Measurements from ENCODE around the gene CBLN4. TPM values are rescaled to one million over a fixed set of nuclear protein-coding genes. Genes with fewer than 3 reads are reported as not detected.
A peak's percentile ranks its signal among the peaks of the same experiment; 100 is the strongest.

CBLN4 gene
- total and polyA plus RNA-seq, 9 of the 15 experiments (the other 6 are each of a cell fraction or from before 2014, with no cell fraction given): not detected

DNA sequence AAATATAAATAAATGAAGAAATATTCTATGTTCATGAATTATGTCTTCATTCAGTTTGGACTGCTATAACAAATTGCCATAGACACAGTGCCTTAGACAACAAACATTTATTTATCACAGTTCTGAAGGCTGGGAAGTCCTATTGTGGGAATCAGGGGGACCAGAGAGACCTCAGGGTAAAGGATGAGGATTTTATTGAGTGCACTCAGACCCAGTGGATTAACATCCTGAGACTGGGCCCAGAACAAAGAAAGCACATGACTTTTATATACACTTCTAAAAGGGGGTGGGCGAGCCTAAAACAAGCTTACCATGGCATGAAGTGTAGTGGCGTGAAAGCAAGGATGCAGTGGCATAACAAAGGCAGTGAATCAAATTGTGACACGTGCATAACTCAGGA lies 26.9 kb upstream of the CBLN4 start:
- Histone ChIP-seq H4K20me1 (replicated peaks; ENCODE audit: control insufficient read depth, insufficient read depth, low read length) (no peaks in the 10 kb centered on the region), H3K36me3 (ENCODE audit: control insufficient read depth, insufficient read depth, low read length) (no peaks in the 10 kb centered on the region), H3K9me3 (replicated peaks; ENCODE audit: control insufficient read depth, insufficient read depth, low read depth, low read length) (no peaks in the 10 kb centered on the region; the same call in 1 of the 2 replicates), H3K79me2 (ENCODE audit: control insufficient read depth, insufficient read depth, low read length) (no peaks in the 10 kb centered on the region), H3K4me3 (no peak overlapping the region), H3K9me1 (ENCODE audit: control insufficient read depth, insufficient read depth, low read length) (no peaks in the 10 kb centered on the region), H3K27me3 (ENCODE audit: control insufficient read depth in 2 of 2, insufficient read depth in 2 of 2, low read length in 2 of 2) (no peaks in the 10 kb centered on the region), H3K4me1 (replicated peaks in 1 of 2; ENCODE audit: control insufficient read depth in 2 of 2, insufficient read depth in 2 of 2, low read length in 2 of 2) (no peaks in the 10 kb centered on the region), H2AFZ (ENCODE audit: low read depth, low read length) (no peak overlapping the region), H3K9ac (ENCODE audit: insufficient read depth in 1 of 2, low read depth in 2 of 2, low read length in 2 of 2) (no peak overlapping the region), H3K27ac (ENCODE audit: extremely low read depth, low read depth, low read length) (no peak overlapping the region), H3K4me2 (ENCODE audit: insufficient read depth, low read length) (no peak overlapping the region)
- DNase-seq (ENCODE audit: extremely low read depth in 1 of 4, low spot score in 3 of 4) (peak in 1 of 4 experiments; percentile 12), ATAC-seq (no peak), FAIRE-seq (no peak)
- in situ Hi-C loops (cut with MboI) (no loop called here), intact Hi-C loops (cut with micrococcal nuclease) (no loop called here)
- POLR2A ChIA-PET: no interaction called here
- CTCF ChIA-PET (ENCODE audit: low intra/inter-chr PET ratio): no interaction called here
- 0% methylated on average over 3 of the region's 3 CpGs for WGBS (ENCODE audit: insufficient coverage, low coverage, missing lambda C conversion rate)
- peak; percentile 74; the same call in 1 of the 2 replicates for TF ChIP-seq CBX1 (IDR thresholded peaks at IDR 0.05; ENCODE audit: low read depth)
- TF ChIP-seq CBX5 (IDR thresholded peaks at IDR 0.05; ENCODE audit: borderline replicate concordance, low read depth): peak; percentile 88
- TF ChIP-seq, protein P1, sequence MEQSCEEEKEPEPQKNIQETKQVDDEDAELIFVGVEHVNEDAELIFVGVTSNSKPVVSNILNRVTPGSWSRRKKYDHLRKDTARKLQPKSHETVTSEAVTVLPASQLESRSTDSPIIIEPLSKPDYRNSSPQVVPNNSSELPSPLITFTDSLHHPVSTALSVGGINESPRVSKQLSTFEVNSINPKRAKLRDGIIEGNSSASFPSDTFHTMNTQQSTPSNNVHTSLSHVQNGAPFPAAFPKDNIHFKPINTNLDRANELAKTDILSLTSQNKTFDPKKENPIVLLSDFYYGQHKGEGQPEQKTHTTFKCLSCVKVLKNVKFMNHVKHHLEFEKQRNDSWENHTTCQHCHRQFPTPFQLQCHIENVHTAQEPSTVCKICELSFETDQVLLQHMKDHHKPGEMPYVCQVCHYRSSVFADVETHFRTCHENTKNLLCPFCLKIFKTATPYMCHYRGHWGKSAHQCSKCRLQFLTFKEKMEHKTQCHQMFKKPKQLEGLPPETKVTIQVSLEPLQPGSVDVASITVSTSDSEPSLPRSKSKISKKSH (CRISPR knock-in tag; IDR thresholded peaks at IDR 0.05): 0 out of 2 replicates have a peak, but pooled peaks have one; percentile 65
- no peak for TF ChIP-seq ZNF431 (CRISPR knock-in tag; IDR thresholded peaks at IDR 0.05)
- no peak for TF ChIP-seq ZNF41 (CRISPR knock-in tag; conservative IDR thresholded peaks at IDR 0.05)
- TF ChIP-seq, protein P2, sequence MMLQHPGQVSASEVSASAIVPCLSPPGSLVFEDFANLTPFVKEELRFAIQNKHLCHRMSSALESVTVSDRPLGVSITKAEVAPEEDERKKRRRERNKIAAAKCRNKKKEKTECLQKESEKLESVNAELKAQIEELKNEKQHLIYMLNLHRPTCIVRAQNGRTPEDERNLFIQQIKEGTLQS (IDR thresholded peaks at IDR 0.05): no peak
- TF ChIP-seq, protein P2 (CRISPR knock-in tag; conservative IDR thresholded peaks at IDR 0.05): no peak
- no peak for TF ChIP-seq ATF7 (IDR thresholded peaks at IDR 0.05)
- no peak for TF ChIP-seq SUPT5H (IDR thresholded peaks at IDR 0.05)
- no peak for TF ChIP-seq ADNP (tag; IDR thresholded peaks at IDR 0.05)
- TF ChIP-seq TRIM28 (IDR thresholded peaks at IDR 0.05): peak; percentile 61; the same call in 1 of the 2 replicates
- no peak for TF ChIP-seq SMARCA5 (IDR thresholded peaks at IDR 0.05)
- no peak for TF ChIP-seq DDX20 (tag; IDR thresholded peaks at IDR 0.05; ENCODE audit: low read depth)
- TF ChIP-seq SP2 (IDR thresholded peaks at IDR 0.05; ENCODE audit: extremely low read depth, low read depth, low read length, poor library complexity, severe bottlenecking): no peak
- TF ChIP-seq ZNF274 (IDR thresholded peaks at IDR 0.05; ENCODE audit: borderline replicate concordance, low read depth, low read length): no peak
- TF ChIP-seq CBX3 (IDR thresholded peaks at IDR 0.05; ENCODE audit: borderline replicate concordance in 1 of 2, low read length in 2 of 2): 0 out of 3 replicates have a peak, but pooled peaks of 1 of the 2 experiments have one; percentile 34
- TF ChIP-seq, protein P3, sequence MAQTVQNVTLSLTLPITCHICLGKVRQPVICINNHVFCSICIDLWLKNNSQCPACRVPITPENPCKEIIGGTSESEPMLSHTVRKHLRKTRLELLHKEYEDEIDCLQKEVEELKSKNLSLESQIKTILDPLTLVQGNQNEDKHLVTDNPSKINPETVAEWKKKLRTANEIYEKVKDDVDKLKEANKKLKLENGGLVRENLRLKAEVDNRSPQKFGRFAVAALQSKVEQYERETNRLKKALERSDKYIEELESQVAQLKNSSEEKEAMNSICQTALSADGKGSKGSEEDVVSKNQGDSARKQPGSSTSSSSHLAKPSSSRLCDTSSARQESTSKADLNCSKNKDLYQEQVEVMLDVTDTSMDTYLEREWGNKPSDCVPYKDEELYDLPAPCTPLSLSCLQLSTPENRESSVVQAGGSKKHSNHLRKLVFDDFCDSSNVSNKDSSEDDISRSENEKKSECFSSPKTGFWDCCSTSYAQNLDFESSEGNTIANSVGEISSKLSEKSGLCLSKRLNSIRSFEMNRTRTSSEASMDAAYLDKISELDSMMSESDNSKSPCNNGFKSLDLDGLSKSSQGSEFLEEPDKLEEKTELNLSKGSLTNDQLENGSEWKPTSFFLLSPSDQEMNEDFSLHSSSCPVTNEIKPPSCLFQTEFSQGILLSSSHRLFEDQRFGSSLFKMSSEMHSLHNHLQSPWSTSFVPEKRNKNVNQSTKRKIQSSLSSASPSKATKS (CRISPR knock-in tag; IDR thresholded peaks at IDR 0.05): no peak
- TF ChIP-seq, protein P4, sequence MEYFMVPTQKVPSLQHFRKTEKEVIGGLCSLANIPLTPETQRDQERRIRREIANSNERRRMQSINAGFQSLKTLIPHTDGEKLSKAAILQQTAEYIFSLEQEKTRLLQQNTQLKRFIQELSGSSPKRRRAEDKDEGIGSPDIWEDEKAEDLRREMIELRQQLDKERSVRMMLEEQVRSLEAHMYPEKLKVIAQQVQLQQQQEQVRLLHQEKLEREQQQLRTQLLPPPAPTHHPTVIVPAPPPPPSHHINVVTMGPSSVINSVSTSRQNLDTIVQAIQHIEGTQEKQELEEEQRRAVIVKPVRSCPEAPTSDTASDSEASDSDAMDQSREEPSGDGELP (CRISPR knock-in tag; IDR thresholded peaks at IDR 0.05; ENCODE audit: borderline replicate concordance): no peak
- no peak for TF ChIP-seq RHOXF2B (CRISPR knock-in tag; conservative IDR thresholded peaks at IDR 0.05)
- BruUV-seq (replicated peaks): no TSS peak

Data from K562 (cell line).